Skin epidermis (tissue), 12 donors: ENCODE results near the gene ADAMTS20.
"Not testable (repeated sequence)": the region's sequence is repeated elsewhere in the genome, so short reads cannot be mapped to it uniquely, and the experiment has no call there.

ENCODE experiments used
- H3K27ac ChIP-seq, 21 experiments: fragments of 200-600 bp; sonication (generic) in 11 of 21; one replicate each; pipeline ENCODE4 v1.5.0; 2020; ENCODE audit warnings: mild to moderate bottlenecking in 3 of 21, inconsistent platforms in 2 of 21, moderate library complexity in 2 of 21
- H3K4me3 ChIP-seq, 7 experiments: fragments of 200-600 bp; sonication (generic) in 2 of 7; one replicate each; pipeline ENCODE4 v1.5.0; 2020; ENCODE audit warnings: inconsistent platforms in 2 of 7, mild to moderate bottlenecking in 2 of 7, moderate library complexity in 1 of 7

Gene ADAMTS20

GRCh38 chr12:43551971-43552559 is at the start of gene ADAMTS20:
TSS of gene ADAMTS20 (minus strand) at chr12:43552203. CDS start at chr12:43551921, 282 bp downstream.
- peak within 1 kb of the TSS in 1 of 7 experiments; percentile 6 for H3K4me3 ChIP-seq
- H3K27ac ChIP-seq: no peak within 1 kb of the TSS

GRCh38 chr12:43599708-43600107 is 47.7 kb upstream of the ADAMTS20 start:
- Histone ChIP-seq H3K27ac (no peak overlapping the region), H3K4me3 (no peak overlapping the region)

GRCh38 chr12:43599066-43599465 is 47.1 kb upstream of the ADAMTS20 start:
- H3K4me3 ChIP-seq: no peak overlapping the region
- H3K27ac ChIP-seq: no peak overlapping the region

GRCh38 chr12:43590307-43590706 is 38.3 kb upstream of the ADAMTS20 start:
- no peak overlapping the region for H3K4me3 ChIP-seq
- no peak overlapping the region for H3K27ac ChIP-seq

GRCh38 chr12:43586646-43587245 is 34.7 kb upstream of the ADAMTS20 start:
- H3K27ac ChIP-seq: no peak overlapping the region
- H3K4me3 ChIP-seq: no peak overlapping the region

DNA sequence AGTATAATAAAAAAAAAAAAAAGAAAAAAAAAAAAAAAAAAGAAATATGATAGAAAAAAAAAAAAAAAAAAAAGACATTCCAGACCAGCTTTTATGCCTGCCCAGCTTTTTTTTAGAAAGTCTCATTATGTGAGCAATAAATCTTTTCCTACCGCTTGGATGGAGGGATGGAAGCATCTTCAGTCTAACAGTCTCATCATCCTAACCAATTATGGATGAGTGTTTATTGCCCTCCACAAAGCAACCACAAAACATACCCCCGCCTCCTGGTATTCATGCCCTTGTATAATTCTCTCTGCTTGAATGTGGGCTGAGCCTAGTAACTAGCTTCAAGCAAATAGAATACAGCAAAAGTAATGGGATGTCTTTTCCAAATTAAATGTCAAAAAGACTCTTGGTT is 33.7 kb upstream of the ADAMTS20 start:
- Histone ChIP-seq H3K4me3 (no peak overlapping the region), H3K27ac (no peak overlapping the region)

GRCh38 chr12:43580601-43581000 is 28.6 kb upstream of the ADAMTS20 start:
- Histone ChIP-seq H3K4me3 (no peak overlapping the region), H3K27ac (no peak overlapping the region)

DNA sequence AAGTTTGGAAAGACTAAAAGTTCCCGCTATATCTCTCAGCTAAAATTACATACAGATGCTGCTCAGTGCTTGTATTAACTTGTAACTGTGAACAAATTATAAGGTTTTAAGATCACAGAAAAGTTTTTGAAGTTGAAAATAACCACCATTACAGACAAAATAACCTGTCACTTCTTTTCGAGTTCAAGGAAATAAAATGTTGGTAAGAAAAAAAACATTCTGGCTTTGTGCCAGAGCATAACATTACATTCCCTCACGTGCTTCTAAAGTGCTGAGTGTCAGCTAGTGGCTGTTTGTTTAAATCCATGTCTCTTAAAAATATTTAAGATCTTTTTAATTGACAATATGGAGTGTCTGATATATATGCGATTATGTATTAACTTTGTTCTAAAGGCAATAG is 27.2 kb upstream of the ADAMTS20 start:
- H3K27ac ChIP-seq: no peak overlapping the region

DNA sequence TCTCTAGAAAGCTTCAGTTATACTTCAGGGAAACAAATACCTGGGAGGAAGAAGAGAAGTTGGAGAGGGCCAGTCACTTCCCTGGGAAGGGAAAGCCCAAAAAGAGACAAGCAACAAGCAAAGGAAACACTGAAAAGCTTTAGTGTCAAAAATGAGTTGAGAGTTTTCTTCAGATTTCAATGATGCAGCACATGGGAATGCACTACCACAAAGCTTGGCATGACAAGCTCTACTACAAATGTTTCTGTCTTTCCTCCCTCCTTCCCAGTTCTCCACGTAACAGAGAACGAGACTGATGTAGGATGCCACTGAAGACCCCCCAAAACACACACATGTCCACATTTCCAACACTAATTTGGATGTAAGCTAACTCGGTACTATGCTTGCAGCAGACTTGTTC is 26.8 kb upstream of the ADAMTS20 start:
- Histone ChIP-seq H3K4me3 (no peak overlapping the region), H3K27ac (no peak overlapping the region)

More for the DNA sequence above, 27.2 kb upstream of the ADAMTS20 start:
- H3K4me3 ChIP-seq: no peak overlapping the region

- H3K4me3 ChIP-seq: no peak overlapping the region
Observed at GRCh38 chr12:43577381-43577780, 25.4 kb upstream of the ADAMTS20 start.

GRCh38 chr12:43576162-43576561 is 24.2 kb upstream of the ADAMTS20 start:
- Histone ChIP-seq H3K27ac (no peak overlapping the region), H3K4me3 (no peak overlapping the region)

More at GRCh38 chr12:43577381-43577780, 25.4 kb upstream of the ADAMTS20 start:
- no peak overlapping the region for H3K27ac ChIP-seq

- no peak overlapping the region for H3K4me3 ChIP-seq
- H3K27ac ChIP-seq: no peak overlapping the region
Observed at GRCh38 chr12:43571885-43572284, 19.9 kb upstream of the ADAMTS20 start.

DNA sequence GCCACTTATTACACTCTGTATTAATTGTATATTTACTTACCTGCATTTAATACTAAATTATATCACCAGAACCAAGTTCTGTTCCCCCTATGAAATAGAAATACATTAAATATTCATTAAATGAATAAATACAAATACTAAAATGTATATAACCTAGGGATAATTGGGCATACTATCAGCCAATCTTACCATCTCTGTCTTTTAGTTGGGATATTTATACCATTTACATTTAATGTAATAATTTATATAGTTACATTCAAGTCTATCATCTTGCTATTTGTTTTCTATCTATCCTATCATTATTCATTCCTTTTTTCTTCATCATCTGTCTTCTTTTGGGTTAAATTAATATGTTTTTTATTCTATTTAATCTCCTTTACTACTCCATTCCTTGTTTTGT is 4.1 kb upstream of the ADAMTS20 start:
- Histone ChIP-seq H3K27ac (no peak overlapping the region), H3K4me3 (no peak overlapping the region)

GRCh38 chr12:43551279-43551970 is 578 bp downstream of the ADAMTS20 start:
- Histone ChIP-seq H3K27ac (no peak overlapping the region), H3K4me3 (peak overlapping the region in 1 of 7 experiments; percentile 6)

GRCh38 chr12:43550831-43551271 is 1.2 kb downstream of the ADAMTS20 start:
- no peak overlapping the region for H3K4me3 ChIP-seq
- no peak overlapping the region for H3K27ac ChIP-seq

GRCh38 chr12:43544703-43545102 is 7.3 kb downstream of the ADAMTS20 start:
- no peak overlapping the region for H3K4me3 ChIP-seq
- H3K27ac ChIP-seq: no peak overlapping the region

DNA sequence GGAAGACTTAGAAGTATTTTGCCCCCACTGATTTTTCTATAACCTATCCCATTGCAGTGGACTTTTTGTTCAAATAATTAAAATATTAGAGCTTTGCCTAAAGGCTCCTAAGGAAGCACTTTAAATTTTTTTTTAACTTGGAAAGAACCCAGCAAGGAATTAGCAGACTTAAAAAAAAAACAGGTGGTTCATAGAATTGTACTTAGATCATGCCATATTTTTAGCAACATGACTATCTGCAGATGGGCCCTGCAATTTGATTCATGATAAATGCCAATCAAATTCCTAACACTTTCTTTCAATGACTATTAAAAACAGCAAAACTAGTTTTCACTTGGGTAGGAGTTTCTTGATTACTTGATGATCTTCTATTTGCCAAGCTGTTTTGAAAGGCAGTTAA is 11.5 kb downstream of the ADAMTS20 start:
- Histone ChIP-seq H3K4me3 (no peak overlapping the region), H3K27ac (no peak overlapping the region)

DNA sequence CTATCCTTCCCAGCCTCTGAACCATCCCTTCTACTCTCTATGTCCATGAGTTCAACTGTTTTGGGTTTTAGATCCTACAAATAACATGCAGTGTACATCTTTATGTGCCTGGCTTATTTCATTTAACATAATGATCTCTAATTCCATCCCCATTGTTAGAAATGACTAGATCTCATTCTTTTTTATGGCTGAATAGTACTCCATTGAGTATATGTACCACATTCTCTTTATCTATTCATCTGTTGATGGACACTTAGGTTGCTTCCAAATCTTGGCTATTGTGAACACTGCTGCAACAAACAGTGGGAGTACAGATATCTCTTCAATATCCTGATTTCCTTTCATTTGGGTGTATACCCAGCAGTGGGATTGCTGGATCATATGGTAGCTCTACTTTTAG is 14.3 kb downstream of the ADAMTS20 start:
- not testable (repeated sequence) for H3K27ac ChIP-seq, H3K4me3 ChIP-seq

- H3K27ac ChIP-seq: no peak overlapping the region
- no peak overlapping the region for H3K4me3 ChIP-seq
Observed at GRCh38 chr12:43516045-43516444, 36.0 kb downstream of the ADAMTS20 start.

DNA sequence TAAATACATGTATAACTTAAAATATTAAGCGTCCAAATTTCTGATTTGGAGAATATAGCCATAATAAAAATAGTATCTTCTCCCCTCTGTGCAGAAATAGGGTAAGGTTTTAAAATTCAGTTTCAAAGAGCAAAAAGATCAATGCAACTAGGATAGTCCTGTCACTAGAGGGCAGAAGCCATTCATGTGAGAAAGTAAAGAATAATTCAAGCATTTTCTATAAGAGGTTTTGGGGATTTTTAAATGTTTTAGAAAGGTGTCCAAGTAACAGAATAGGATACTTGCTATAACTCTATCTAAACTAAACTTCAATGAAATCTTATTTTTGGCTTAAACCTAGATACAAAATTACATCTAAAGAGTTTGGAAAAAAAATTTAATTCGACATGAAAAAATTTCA is 50.3 kb downstream of the ADAMTS20 start:
- Histone ChIP-seq H3K4me3 (no peak overlapping the region), H3K27ac (no peak overlapping the region)

GRCh38 chr12:43493261-43493797 is 58.7 kb downstream of the ADAMTS20 start:
- H3K27ac ChIP-seq: no peak overlapping the region
- H3K4me3 ChIP-seq: no peak overlapping the region
